NB4 (cell line): ENCODE results near the gene CHRD.
A peak's percentile ranks its signal among the peaks of the same experiment; 100 is the strongest.

ENCODE experiments used
- DNase-seq: peaks from one replicate; pipeline ENCODE4 v3.0.0; 2010; ENCODE audit warnings: low read depth
- H3K4me3 ChIP-seq: one replicate; pipeline ENCODE4 v1.5.1; 2011; ENCODE audit warnings: mild to moderate bottlenecking, low read depth, low read length, moderate library complexity
- CTCF ChIP-seq: IDR thresholded peaks from one replicate; pipeline ENCODE4 v1.5.1; 2012; ENCODE audit warnings: low read depth, low read length
- MAX ChIP-seq: IDR thresholded peaks from 2 replicates; pipeline ENCODE4 v1.6.1; 2011; ENCODE audit warnings: low read depth, low read length
- MYC ChIP-seq: IDR thresholded peaks from 2 replicates; pipeline ENCODE4 v1.6.1; 2011; ENCODE audit warnings: low read depth, low read length
- POLR2A ChIP-seq: IDR thresholded peaks from 2 replicates; pipeline ENCODE4 v1.6.1; 2011; ENCODE audit warnings: mild to moderate bottlenecking; ENCODE audit not compliant: insufficient read length; ENCODE audit errors: extremely low read depth

The CHRD gene

GRCh38 chr3:184335291-184335660, 44.6 kb upstream of the CHRD start:
- H3K4me3 ChIP-seq, result no peak overlapping the region
- TF ChIP-seq MYC (no peak), CTCF (no peak), POLR2A (no peak), MAX (no peak)
- no peak for DNase-seq

GRCh38 chr3:184335661-184336546, 44.0 kb upstream of the CHRD start:
- H3K4me3 ChIP-seq, result no peak overlapping the region
- TF ChIP-seq MAX (no peak), POLR2A (peak; percentile 33)
- DNase-seq, result peak; percentile 34

GRCh38 chr3:184336547-184337398, 43.1 kb upstream of the CHRD start:
- no peak for DNase-seq
- TF ChIP-seq POLR2A, result no peak
- no peak overlapping the region for H3K4me3 ChIP-seq

GRCh38 chr3:184337399-184337714, 42.5 kb upstream of the CHRD start, which contains the start of gene FAM131A:
Gene FAM131A, plus strand, starts transcription at chr3:184337600. Its CDS starts 31 bp downstream, at chr3:184337631.
- no peak within 1 kb of the TSS for H3K4me3 ChIP-seq
- no peak for TF ChIP-seq POLR2A
- no peak for TF ChIP-seq MAX
- TF ChIP-seq CTCF, result no peak
- no peak for TF ChIP-seq MYC
- DNase-seq, result no peak

GRCh38 chr3:184337981-184338380, 41.9 kb upstream of the CHRD start:
- TF ChIP-seq POLR2A (no peak), MYC (no peak), CTCF (no peak), MAX (no peak)
- no peak overlapping the region for H3K4me3 ChIP-seq
- no peak for DNase-seq

GRCh38 chr3:184338511-184338945, 41.3 kb upstream of the CHRD start:
- DNase-seq, result no peak
- H3K4me3 ChIP-seq, result no peak overlapping the region
- TF ChIP-seq CTCF (no peak), MAX (no peak), POLR2A (no peak), MYC (no peak)
